SHP77 treated with DMSO at 0.1 percent for 48 hours (cell line): ENCODE data around the gene EPHA8.

ENCODE experiments used
- DNase-seq: peaks from one replicate; lab custom pipeline; 2025; lab: John Stamatoyannopoulos, UW

Gene EPHA8

DNA sequence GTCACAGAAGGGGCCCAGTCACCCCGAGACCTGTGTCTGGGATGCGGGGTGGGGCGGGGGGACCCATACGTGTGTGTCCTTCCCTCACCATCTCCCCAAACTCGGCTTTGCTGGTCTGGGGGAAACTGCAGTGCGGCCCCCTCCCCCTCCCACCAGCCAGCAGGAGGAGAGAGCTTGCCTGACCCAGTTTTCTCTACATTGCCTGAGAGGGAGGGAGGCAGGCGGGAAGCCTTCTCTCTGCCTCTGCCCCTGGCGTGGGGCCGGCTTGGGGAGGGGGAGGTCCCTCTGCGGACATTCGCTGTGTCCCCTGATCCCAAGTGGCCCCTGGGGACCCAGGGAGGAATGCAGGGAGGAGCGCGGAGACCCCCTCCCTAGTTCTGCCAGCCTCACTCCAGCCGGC lies 3.9 kb downstream of the EPHA8 start:
- DNase-seq, result no peak

GRCh38 chr1:22567994-22568393 lies 4.7 kb downstream of the EPHA8 start:
- DNase-seq, result no peak

DNA sequence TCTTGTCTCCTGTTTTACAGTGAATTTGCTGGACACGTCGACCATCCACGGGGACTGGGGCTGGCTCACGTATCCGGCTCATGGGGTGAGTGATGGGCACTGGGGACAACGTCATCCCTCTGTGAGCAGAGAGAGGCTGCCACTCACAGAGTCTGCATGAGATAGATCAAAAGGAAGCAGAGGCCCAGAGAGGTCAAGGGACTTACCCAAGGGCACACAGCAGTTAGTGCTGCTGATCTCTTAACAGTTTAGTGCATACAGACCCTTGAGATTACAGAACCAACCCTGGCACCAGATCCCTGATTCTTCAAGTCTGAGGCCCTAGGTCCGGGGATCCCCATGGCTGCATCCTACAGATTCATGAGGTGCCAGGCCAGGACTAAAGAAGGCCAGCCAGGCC lies 6.0 kb downstream of the EPHA8 start:
- no peak for DNase-seq

GRCh38 chr1:22570140-22570909 lies 7.0 kb downstream of the EPHA8 start:
- DNase-seq, result no peak

DNA sequence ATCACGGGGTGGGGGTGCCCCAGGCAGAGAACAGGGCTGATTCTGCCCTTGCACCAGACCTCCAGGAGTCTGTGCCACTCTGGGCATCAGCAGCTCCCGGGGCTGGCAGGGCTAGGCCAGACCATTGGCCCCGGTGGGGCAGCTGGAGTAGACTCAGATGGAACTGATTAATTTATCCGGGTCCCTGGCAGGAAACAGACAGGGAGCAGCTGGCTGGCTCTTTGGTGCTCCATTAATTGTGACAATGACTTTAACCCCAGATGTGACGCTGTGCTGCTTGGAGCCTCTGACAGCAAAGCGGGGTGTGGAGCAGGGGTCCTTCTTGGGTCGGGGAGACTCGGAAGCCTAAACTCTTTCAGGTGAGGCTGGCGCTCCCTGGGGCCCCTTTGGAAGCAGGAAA lies 9.5 kb downstream of the EPHA8 start:
- no peak for DNase-seq

GRCh38 chr1:22573237-22573636 lies 9.9 kb downstream of the EPHA8 start:
- DNase-seq, result no peak

DNA sequence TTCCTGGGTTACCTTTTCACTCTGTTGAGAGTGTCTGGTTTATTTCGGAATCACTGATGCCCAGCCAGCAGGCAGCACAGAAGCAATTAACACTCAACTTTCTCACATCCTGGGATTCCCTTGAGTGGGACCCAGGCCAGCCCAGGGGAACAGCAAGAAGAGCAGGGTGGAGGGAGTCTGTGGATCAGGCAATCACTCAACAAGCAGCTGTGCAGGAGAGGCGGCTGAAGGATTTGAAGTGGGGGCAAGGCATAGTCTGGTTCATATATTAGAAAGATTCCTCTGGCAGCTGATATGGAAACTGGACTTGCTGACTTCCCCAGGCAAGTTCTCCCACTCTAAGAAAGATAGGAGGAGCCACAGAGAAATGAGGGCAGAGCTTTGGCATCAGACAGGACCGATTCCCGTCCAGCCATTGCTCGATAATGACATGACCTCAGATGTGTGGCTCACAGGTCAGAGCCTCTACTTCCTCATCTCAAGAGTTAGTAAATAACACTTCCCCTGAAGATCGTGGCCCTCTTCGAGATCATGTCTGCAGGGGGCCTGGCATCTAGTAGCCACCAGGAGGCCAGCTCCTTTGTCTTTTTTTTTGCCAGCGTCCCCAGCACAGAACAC lies 12.4 kb downstream of the EPHA8 start:
- DNase-seq, result no peak

DNA sequence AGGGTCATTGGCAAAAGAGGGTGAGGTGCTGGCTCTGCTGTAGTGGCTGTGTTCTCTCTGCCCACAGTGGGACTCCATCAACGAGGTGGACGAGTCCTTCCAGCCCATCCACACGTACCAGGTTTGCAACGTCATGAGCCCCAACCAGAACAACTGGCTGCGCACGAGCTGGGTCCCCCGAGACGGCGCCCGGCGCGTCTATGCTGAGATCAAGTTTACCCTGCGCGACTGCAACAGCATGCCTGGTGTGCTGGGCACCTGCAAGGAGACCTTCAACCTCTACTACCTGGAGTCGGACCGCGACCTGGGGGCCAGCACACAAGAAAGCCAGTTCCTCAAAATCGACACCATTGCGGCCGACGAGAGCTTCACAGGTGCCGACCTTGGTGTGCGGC lies 12.9 kb downstream of the EPHA8 start:
- DNase-seq, result no peak

DNA sequence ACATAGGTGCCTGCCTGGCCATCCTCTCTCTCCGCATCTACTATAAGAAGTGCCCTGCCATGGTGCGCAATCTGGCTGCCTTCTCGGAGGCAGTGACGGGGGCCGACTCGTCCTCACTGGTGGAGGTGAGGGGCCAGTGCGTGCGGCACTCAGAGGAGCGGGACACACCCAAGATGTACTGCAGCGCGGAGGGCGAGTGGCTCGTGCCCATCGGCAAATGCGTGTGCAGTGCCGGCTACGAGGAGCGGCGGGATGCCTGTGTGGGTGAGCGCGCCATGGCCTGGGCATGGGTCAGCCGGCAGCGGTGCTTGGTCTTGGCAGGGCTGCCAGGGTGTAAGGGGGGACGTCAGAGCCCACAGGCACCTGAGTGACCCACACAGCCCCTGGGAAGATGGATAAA lies 13.3 kb downstream of the EPHA8 start:
- DNase-seq, result no peak

- DNase-seq, result no peak
Observed at GRCh38 chr1:22578732-22579361, 15.6 kb downstream of the EPHA8 start.

DNA sequence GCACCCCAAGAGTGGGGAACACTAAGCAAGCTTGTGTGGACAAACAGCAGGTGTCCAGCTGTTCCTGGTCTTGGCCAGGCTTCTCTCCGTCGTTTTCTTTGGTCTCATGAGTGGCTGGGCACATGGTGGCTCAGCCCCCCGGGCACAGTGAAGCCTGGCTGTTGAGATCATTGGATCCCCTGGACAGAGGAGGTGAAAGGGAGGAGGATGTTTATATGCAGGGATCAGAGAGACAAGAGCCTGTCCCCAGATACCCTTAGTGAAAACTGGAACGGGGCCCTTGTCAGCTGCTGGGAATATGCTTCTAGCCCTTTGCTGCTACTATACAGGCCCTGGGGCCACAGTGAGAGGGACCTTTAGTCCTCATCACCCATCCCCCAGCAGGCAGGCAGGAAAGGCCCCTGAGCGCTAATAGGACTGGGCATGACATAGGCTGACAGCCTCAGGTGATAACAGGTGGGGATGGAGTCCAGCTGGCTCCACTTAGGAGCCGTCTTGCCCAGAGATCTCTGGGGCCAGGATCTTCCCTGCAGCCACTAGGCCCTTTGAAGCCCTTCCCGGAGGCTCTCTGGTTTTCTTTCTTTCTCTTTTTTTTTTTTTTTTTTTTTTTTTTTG lies 16.4 kb downstream of the EPHA8 start:
- DNase-seq, result no peak

DNA sequence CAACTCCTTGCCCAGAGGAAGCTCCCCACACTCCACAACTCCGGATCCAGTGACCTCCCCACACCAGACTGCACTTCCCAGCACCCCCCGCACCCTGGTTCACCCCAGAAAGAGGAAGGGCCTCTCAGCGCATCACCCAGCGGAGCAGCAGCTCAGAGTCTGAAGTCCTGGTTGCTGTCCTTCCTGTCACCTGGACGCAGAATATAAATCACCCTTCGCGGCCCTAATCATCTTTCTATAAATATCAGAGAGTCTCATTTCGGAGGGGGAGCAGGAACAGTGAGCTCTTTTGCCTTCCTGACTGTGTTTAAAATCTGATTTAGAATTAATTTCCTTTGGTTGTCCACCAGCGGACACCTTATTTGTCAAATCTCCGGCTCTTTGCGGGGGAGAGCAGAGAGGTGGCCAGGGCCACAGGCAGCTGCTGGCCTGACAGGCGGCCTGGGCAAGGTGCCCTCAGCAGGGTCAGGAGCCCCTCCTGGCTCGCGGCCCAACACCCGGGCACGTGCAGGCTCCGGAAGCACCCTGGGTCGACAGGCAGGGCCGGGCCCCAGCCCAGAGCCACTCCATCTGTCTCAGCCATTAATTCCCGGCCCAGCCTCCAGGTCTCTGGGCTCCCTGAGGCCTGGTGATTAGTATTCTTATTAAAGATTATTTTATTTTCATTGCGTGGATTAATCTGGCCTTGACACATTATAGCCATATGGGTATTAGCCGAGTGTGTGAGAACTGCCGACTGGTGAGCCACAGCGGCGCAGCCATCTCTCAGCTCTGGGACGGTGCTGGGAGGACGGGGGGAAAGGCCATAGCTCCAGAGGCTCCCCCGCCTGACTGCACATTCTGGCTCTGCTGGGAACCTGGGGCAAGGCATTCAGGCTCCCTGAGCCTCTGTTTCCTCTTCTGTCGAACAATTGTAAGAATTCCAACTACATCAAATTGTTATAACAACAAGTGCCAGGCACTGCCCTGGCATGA lies 19.7 kb downstream of the EPHA8 start:
- peak; percentile 40 for DNase-seq

GRCh38 chr1:22584001-22584562 lies 20.8 kb downstream of the EPHA8 start:
- DNase-seq, result no peak

- no peak for DNase-seq
Observed at GRCh38 chr1:22584970-22585369, 21.7 kb downstream of the EPHA8 start.

DNA sequence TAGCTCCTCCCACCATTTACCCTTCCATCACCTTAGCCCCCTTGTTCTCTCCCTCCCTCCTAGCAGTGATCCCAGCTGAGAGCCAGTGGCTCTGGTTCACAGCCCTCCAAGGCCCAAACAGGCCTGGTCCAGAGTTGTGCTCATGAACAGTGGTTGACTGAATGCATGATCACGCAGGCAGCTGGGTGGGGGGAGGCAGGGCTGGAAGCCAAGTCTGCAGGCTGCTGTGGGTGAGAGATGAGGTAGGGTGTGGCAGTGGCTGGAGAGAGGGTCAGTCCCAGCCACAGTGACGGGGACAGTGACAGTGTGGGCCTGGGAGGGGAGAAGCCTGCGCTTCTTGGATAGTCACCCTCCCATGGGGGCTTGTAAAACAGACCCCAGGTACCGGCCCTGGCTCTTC lies 22.2 kb downstream of the EPHA8 start:
- no peak for DNase-seq

- no peak for DNase-seq
Observed at GRCh38 chr1:22586356-22587130, 23.3 kb downstream of the EPHA8 start.

GRCh38 chr1:22587247-22587646 lies 24.0 kb downstream of the EPHA8 start:
- no peak for DNase-seq

DNA sequence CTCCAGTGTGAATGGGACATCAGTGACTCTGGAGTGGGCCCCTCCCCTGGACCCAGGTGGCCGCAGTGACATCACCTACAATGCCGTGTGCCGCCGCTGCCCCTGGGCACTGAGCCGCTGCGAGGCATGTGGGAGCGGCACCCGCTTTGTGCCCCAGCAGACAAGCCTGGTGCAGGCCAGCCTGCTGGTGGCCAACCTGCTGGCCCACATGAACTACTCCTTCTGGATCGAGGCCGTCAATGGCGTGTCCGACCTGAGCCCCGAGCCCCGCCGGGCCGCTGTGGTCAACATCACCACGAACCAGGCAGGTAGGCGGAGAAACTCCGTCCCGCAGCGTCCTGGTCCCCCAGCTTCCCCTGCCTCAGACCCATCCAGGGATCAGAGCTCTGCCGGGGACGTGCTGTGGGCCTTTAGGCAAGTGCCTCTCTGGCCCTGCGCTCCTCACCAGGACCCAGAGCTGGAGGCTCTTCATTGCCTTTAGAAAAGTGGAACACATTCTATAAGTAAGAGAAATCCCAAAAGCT lies 25.7 kb downstream of the EPHA8 start:
- no peak for DNase-seq

- no peak for DNase-seq
Observed at GRCh38 chr1:22591576-22591975, 28.3 kb downstream of the EPHA8 start.

- no peak for DNase-seq
Observed at GRCh38 chr1:22592051-22592450, 28.8 kb downstream of the EPHA8 start.
